ENCODE data around the gene LAD1. TPM values are rescaled to one million over a fixed set of nuclear protein-coding genes. Genes with fewer than 3 reads are reported as not detected.

LAD1 gene
- total RNA-seq, 1 experiment from 2014 or later, result 30.1 TPM

DNA sequence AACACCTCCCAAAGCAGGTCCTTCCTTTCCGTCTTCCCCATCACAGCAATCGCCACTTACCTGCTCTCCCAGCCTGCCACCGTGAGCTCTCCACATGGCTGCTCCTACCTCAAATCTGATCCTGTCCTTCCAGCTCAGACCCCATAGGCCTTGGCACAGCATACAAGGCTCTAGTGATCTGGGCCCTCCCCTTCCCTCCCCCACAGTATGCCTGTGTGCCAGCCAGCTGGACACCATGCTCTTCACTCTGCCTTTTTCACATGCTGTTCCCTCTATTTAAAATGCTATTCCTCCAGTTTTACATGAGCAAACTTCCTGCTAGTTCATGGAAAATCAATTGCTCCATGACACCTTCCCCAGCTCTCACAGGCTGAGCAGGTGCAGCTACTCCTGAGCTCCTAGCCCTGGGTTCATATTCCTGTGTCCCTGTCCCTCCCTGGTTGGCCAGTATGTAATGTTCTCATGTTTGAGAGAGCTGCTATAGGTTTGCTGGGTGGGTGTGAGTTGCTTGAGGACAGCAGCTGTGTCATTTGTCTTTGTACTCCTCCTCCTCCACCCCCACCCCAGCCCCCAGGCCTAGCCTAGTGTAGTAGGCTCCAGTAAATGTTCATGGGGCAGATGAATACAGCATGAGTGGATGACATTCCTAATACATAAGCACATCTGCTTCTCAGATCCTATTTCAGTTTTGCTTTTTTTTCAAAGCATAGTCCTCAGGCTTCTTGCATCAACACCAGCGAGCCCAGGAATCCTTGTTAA, 15.3 kb downstream of the LAD1 start:
- no CpG with 5 or more reads among the region's 4 CpGs for WGBS (ENCODE audit: extremely low coverage, insufficient read length, low lambda C conversion rate)

More for the DNA sequence above, 15.3 kb downstream of the LAD1 start:
- Histone ChIP-seq H3K79me1 (ENCODE audit: insufficient read depth, low read depth, low read length, poor library complexity, severe bottlenecking) (no peaks in the 10 kb centered on the region), H2BK120ac (ENCODE audit: low read depth, low read length, poor library complexity, severe bottlenecking) (no peak overlapping the region), H3K9ac (ENCODE audit: extremely low read depth, insufficient read length, low read length) (no peak overlapping the region), H3K27me3 (ENCODE audit: insufficient read depth, low read length) (no peaks in the 10 kb centered on the region), H4K5ac (ENCODE audit: insufficient read length, low read depth, low read length) (no peak overlapping the region), H2BK20ac (ENCODE audit: low read depth, low read length, poor library complexity, severe bottlenecking) (no peak overlapping the region), H4K8ac (replicated peaks; ENCODE audit: insufficient read length, low read depth, low read length) (no peak overlapping the region), H2AFZ (ENCODE audit: low read length) (no peak overlapping the region), H4K20me1 (ENCODE audit: control insufficient read depth, insufficient read depth, insufficient read length) (no peaks in the 10 kb centered on the region), H2BK15ac (ENCODE audit: low read depth, low read length) (no peak overlapping the region), H3K9me3 (ENCODE audit: control insufficient read depth, low read depth, low read length) (no peaks in the 10 kb centered on the region), H3T11ph (ENCODE audit: low read length) (no peak overlapping the region), H3K23ac (ENCODE audit: insufficient read length, low read depth, low read length) (no peak overlapping the region), H3K27ac (ENCODE audit: insufficient read length, low read depth, low read length) (no peak overlapping the region), H4K91ac (ENCODE audit: insufficient read length, low read depth, low read length) (no peak overlapping the region), H3K56ac (ENCODE audit: insufficient read length, low read depth, low read length) (no peak overlapping the region), H3K79me2 (ENCODE audit: insufficient read depth, low read length) (no peaks in the 10 kb centered on the region), H2BK12ac (ENCODE audit: insufficient read length, low read depth, low read length) (no peak overlapping the region), H3K4me1 (ENCODE audit: insufficient read depth, low read length) (no peaks in the 10 kb centered on the region), H2BK5ac (ENCODE audit: insufficient read length, low read length) (no peak overlapping the region), H3K18ac (ENCODE audit: insufficient read length, low read depth, low read length) (no peak overlapping the region), H3K4ac (ENCODE audit: low read depth, low read length) (no peak overlapping the region), H3K4me2 (ENCODE audit: insufficient read depth, insufficient read length, low read length) (no peak overlapping the region), H3K23me2 (ENCODE audit: insufficient read length, low read depth, low read length, poor library complexity, severe bottlenecking) (no peaks in the 10 kb centered on the region), H2AK5ac (ENCODE audit: insufficient read length, low read length) (no peak overlapping the region), H3K14ac (ENCODE audit: insufficient read depth, low read length) (no peak overlapping the region)
- TF ChIP-seq, protein P1, sequence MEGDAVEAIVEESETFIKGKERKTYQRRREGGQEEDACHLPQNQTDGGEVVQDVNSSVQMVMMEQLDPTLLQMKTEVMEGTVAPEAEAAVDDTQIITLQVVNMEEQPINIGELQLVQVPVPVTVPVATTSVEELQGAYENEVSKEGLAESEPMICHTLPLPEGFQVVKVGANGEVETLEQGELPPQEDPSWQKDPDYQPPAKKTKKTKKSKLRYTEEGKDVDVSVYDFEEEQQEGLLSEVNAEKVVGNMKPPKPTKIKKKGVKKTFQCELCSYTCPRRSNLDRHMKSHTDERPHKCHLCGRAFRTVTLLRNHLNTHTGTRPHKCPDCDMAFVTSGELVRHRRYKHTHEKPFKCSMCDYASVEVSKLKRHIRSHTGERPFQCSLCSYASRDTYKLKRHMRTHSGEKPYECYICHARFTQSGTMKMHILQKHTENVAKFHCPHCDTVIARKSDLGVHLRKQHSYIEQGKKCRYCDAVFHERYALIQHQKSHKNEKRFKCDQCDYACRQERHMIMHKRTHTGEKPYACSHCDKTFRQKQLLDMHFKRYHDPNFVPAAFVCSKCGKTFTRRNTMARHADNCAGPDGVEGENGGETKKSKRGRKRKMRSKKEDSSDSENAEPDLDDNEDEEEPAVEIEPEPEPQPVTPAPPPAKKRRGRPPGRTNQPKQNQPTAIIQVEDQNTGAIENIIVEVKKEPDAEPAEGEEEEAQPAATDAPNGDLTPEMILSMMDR (conservative IDR thresholded peaks at IDR 0.05), result no peak
- H3K4me3 Mint-ChIP-seq, result no peak overlapping the region
- H3K27ac Mint-ChIP-seq, result no peak overlapping the region; a peak in 1 of 7 replicates
- peaks cover 2 to 32% (median 11%) of the 10 kb centered on the region in 3 experiments; a peak in 5 of 7 replicates for H3K36me3 Mint-ChIP-seq (ENCODE audit: insufficient read depth in 1 of 3, low read depth in 3 of 3)
- no peaks in the 10 kb centered on the region for H3K27me3 Mint-ChIP-seq (ENCODE audit: low read depth)
- H3K9me3 Mint-ChIP-seq, result no peaks in the 10 kb centered on the region
- H3K4me1 Mint-ChIP-seq, result peaks cover 15 to 19% of the 10 kb centered on the region in 2 experiments
- no peak for DNase-seq
